ENCODE results near the gene NLGN1. TPM values are rescaled to one million over a fixed set of nuclear protein-coding genes. Genes with fewer than 3 reads are reported as not detected.

Gene NLGN1
- total RNA-seq, 1 experiment from 2014 or later, result not detected

DNA sequence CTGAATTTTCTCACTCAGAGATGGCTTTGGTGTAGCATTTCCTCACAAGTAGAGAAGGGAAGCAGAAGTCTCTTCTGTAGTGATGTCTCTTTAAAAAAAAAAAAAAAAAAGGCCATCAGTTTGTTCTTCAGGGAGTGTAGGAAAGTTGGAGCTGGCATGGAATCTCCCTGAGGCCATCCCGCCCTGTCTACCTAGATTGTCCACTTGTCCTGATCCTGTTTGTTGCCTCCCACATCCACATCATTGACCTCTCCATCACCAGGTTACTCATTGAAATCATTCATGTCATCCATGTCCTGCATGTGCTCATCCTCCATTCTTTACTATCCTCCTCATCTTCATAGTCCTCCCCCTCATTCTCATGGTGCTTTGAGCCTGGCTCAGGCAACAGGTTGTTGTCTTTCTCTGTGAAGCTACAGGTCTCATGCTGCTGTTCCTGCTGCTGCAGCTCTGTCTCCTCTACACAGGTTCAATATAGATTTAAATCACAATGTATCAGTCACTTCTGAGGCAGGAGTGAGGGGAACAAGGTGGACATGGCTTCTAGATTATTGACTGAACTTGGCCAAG, 905.3 kb downstream of the NLGN1 start:
- no peak for DNase-seq (ENCODE audit: low read depth, low spot score)
- Histone ChIP-seq H2AFZ (ENCODE audit: low read depth, low read length, poor library complexity, severe bottlenecking) (no peak overlapping the region), H3K36me3 (ENCODE audit: control insufficient read depth in 1 of 2, insufficient read depth in 2 of 2, low read length in 2 of 2) (no peaks in the 10 kb centered on the region), H3K9ac (ENCODE audit: low read length) (no peak overlapping the region), H3K4me2 (ENCODE audit: low read length) (no peak overlapping the region), H3K27ac (ENCODE audit: low read depth, low read length) (no peak overlapping the region), H3K27me3 (ENCODE audit: insufficient read depth, low read length) (no peaks in the 10 kb centered on the region), H3K4me1 (ENCODE audit: control insufficient read depth in 1 of 2, insufficient read depth in 2 of 2, low read length in 2 of 2) (no peaks in the 10 kb centered on the region), H4K20me1 (ENCODE audit: insufficient read depth) (no peaks in the 10 kb centered on the region), H3K9me3 (ENCODE audit: control insufficient read depth in 1 of 2, insufficient read depth in 1 of 2, low read depth in 1 of 2, low read length in 2 of 2) (no peaks in the 10 kb centered on the region), H3K9me2 (ENCODE audit: insufficient read depth) (no peaks in the 10 kb centered on the region), H3K4me3 (replicated peaks in 1 of 2; ENCODE audit: low read depth in 1 of 2, low read length in 2 of 2) (no peak overlapping the region), H3K79me2 (ENCODE audit: insufficient read depth, low read length) (no peaks in the 10 kb centered on the region)
- CTCF ChIA-PET, result no interaction called here
- RAD21 ChIA-PET (ENCODE audit: low non-redundant PET in 1 of 2, low total read pairs in 2 of 2, uncharacterized antibody in 2 of 2, unreplicated experiment in 2 of 2), result no interaction called here
- BruUV-seq (replicated peaks), result no TSS peak
- no peak for ATAC-seq
- no peak for TF ChIP-seq SRF (IDR thresholded peaks at IDR 0.05; ENCODE audit: low read depth)
- no peak for TF ChIP-seq EZH2 (IDR thresholded peaks at IDR 0.05)
- no peak for TF ChIP-seq CBX3 (IDR thresholded peaks at IDR 0.05; ENCODE audit: low read depth)
- TF ChIP-seq TCF7L2 (IDR thresholded peaks at IDR 0.05; ENCODE audit: borderline replicate concordance, extremely low read depth, insufficient read depth, insufficient read length), result no peak
- no peak for TF ChIP-seq ZBTB33 (IDR thresholded peaks at IDR 0.05; ENCODE audit: extremely low read depth, insufficient replicate concordance, low read length)
- TF ChIP-seq ZFX (IDR thresholded peaks at IDR 0.05), result no peak
- TF ChIP-seq, protein P1, sequence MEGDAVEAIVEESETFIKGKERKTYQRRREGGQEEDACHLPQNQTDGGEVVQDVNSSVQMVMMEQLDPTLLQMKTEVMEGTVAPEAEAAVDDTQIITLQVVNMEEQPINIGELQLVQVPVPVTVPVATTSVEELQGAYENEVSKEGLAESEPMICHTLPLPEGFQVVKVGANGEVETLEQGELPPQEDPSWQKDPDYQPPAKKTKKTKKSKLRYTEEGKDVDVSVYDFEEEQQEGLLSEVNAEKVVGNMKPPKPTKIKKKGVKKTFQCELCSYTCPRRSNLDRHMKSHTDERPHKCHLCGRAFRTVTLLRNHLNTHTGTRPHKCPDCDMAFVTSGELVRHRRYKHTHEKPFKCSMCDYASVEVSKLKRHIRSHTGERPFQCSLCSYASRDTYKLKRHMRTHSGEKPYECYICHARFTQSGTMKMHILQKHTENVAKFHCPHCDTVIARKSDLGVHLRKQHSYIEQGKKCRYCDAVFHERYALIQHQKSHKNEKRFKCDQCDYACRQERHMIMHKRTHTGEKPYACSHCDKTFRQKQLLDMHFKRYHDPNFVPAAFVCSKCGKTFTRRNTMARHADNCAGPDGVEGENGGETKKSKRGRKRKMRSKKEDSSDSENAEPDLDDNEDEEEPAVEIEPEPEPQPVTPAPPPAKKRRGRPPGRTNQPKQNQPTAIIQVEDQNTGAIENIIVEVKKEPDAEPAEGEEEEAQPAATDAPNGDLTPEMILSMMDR (IDR thresholded peaks at IDR 0.05 in 2 of 3, conservative IDR thresholded peaks at IDR 0.05 in 1 of 3; ENCODE audit: borderline replicate concordance in 1 of 3, insufficient read depth in 1 of 3, low read depth in 2 of 3, low read length in 2 of 3), result no peak
- TF ChIP-seq EGR1 (IDR thresholded peaks at IDR 0.05; ENCODE audit: low read depth), result no peak
- intact Hi-C loops (cut with micrococcal nuclease), result no loop called here
- POLR2A ChIA-PET, result no interaction called here
